HG02588 (cell line): ENCODE data around the gene RAB3C.

Source experiments
- ATAC-seq: cut with Tn5 transposase; IDR thresholded peaks from one replicate; pipeline ENCODE4 v1.9.1; 2021; ENCODE audit warnings: mild to moderate bottlenecking, moderate library complexity; ENCODE audit not compliant: unreplicated experiment

Gene RAB3C

GRCh38 chr5:58718269-58718978 is 135.5 kb downstream of the RAB3C start:
- ATAC-seq, result no peak

GRCh38 chr5:58722160-58722559 is 139.3 kb downstream of the RAB3C start:
- ATAC-seq, result no peak

- ATAC-seq, result no peak
These were observed 142.1 kb downstream of the RAB3C start for GRCh38 chr5:58724992-58725391.

DNA sequence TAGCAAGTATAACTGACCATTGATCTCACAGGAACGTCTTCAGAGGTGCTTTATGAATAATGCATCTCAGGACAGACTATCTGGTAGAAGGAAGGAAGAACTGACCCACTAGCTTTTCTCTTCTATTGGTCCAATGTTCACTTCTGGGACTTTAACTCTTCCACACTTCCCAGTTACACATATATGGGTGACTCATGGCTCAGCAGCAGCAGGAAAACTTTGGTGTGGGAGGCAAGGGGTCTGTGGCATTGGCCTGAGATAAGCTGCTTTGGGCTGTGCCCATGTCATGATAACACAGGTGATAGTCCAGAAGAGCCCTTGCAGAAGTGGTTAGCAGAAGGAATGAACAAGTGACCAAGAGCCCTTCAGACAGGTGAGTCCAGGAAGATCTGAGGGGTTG is 148.8 kb downstream of the RAB3C start:
- no peak for ATAC-seq

DNA sequence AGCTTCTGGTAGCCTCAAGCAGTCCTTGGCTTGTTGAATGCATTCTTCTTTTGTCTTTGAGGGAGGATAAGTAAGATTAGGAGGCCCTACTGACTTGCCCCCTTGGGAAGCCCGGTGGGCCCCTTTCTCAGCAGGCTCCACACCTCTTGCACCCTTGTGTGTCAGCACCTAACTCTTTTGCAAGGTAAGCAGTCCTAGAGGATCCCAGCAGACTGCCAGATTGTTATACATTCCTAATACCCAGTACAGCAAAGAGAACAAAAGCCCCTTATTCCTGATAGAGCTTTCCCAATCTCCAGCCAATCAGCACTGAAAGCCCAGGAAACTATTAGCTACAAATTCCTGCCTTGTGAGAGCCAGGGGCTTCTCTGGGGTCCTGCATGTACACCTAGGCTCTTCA is 152.8 kb downstream of the RAB3C start:
- no peak for ATAC-seq

- no peak for ATAC-seq
These were observed 153.3 kb downstream of the RAB3C start for GRCh38 chr5:58736214-58736613.

- no peak for ATAC-seq
These were observed 154.8 kb downstream of the RAB3C start for GRCh38 chr5:58737671-58738070.

GRCh38 chr5:58738336-58738735 is 155.5 kb downstream of the RAB3C start:
- ATAC-seq, result no peak

DNA sequence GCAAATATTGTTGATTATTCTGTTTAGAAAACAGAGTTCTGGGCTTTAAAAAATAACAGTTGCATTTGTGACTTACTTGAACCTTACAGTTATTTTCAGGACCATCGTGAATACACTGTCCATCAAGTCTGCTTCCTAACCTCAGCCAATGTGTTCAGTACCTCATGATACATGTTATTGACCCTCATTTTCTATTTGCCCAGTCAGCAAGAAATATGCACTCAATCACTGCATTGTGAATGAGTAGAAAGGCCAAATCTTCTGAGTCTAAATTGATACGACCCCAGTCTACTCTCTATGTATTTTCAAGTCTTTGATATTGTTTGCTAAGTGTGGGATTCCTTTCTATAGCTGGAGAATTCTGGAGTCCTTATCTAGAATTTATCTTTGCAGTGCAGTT is 156.2 kb downstream of the RAB3C start:
- ATAC-seq, result no peak

DNA sequence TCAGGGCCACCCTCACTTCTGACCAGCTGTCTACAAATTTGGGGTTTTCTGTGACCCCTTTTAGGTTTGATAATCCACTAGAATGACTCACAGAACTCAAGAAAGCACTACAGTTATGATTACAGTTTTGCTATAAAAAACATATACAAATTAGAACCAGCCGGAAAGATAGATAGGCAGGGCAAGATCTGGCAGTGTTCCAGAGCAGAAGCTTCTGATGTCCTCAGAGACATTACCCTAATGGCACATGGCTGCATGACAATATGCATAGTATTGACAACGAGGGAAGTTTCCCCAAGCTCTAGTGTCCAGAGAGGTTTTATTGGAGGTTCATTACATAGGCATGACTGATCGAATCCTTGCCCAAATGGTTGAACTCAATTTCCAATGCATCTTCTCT is 158.1 kb downstream of the RAB3C start:
- ATAC-seq, result no peak

GRCh38 chr5:58745350-58745749 is 162.5 kb downstream of the RAB3C start:
- ATAC-seq, result no peak

DNA sequence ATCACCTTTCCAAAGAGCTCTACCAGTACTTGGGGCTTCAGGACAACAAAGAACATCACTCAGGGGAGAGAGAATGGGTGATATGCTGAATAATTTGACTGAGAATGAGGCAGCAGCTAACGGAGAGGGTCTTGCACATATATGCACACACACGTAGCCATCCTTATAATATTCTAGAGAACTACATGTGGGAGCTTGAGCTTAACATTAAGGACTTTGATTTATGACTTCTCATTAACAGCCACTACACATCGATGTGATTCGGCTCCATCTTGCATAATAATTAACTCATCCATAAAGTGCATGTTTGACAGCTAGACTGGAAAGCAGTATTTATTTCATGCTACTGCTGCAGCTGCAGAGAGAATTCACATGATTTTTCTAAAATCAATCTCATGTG is 163.4 kb downstream of the RAB3C start:
- no peak for ATAC-seq

- no peak for ATAC-seq
These were observed 167.2 kb downstream of the RAB3C start for GRCh38 chr5:58750036-58750435.

DNA sequence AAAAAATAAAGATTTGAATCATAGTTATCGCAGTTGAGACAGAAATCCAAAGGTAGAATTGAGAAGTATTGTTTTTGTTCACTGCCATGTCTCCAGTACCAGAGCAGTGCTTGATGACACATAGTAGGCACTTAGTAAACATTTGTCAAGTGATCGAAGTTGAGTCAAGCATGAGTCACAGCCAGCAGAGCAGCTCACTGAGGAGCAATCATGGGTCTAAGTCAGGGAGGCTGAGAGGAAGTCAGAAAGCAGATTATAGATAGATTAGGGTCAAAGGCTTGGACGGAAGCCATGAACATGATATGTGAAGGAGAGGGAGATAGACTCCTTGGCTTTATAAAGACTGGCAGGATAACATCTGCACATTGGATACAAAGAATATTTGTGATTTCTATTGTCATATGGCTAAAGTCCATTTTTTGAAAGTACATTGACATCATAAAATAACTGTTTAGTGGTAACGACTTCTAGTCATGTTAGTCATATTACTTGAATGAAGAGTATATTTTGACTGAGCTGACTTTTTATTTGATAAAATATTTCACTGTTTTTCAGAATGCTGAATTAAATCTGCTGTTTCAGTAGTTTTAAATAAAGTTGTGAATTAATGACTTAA is 168.5 kb downstream of the RAB3C start:
- no peak for ATAC-seq

GRCh38 chr5:58752104-58752503 is 169.2 kb downstream of the RAB3C start:
- ATAC-seq, result no peak

DNA sequence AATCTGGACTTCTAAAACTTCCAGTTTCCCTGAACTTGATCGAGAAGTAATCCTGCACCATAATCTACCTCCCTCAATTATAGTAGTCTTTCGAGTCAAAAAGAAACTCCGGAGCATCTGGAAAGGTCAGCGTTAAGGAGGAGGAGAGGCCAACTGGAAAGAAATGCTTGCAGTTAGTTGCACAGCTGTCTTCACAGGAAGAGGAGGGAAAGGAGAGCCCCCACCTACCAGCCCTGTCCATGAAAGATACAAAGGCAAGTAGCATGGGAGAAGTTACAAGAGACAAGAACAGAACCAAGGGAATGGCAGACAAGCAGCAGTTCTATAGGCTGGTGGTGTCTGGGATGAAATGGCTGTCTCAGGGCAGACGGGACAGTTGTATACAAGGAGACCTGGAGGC is 170.6 kb downstream of the RAB3C start:
- no peak for ATAC-seq

DNA sequence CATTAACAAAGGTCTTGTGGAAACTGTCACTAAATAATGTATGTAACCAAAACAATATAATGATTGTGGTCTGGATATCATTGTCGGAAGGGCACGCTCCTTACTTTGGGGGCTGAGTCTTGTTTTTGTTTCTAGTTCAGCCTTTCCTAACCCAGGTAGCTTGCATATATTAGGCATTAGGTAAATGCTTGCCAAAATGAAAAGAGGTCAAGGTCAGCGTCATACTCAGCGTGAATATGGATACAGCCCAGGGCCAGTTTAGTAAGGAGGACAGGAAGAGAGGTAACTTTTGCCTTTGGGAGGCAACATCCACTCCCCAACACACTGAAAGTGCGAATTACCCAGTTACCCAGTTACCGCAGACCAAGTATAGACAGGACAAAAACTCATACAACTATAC is 171.4 kb downstream of the RAB3C start:
- ATAC-seq, result no peak

- no peak for ATAC-seq
These were observed 172.5 kb downstream of the RAB3C start for GRCh38 chr5:58755397-58755796.

- ATAC-seq, result peak; percentile 80
These were observed 176.9 kb downstream of the RAB3C start for GRCh38 chr5:58759745-58760144.

- no peak for ATAC-seq
These were observed 177.3 kb downstream of the RAB3C start for GRCh38 chr5:58760222-58760621.

- no peak for ATAC-seq
These were observed 178.5 kb downstream of the RAB3C start for GRCh38 chr5:58761407-58761806.

DNA sequence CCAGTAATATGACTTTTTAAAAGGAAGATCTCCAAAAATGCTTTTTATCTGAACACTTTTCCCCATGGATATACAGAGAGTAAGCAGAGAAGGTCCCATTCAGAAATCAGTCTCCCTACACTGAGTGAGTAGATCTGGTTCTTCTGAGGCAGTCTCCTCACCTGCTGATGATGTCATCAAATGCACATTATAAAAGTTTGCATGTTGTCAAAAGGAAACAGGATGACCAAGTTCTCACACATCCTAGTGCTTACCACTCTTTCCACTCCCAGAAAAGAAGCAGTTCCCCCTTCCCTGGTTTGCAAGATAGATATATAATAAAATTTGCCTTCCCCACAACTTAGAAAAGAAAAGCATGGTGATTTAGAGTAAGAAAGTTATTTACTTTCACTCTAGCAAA is 180.5 kb downstream of the RAB3C start:
- no peak for ATAC-seq

DNA sequence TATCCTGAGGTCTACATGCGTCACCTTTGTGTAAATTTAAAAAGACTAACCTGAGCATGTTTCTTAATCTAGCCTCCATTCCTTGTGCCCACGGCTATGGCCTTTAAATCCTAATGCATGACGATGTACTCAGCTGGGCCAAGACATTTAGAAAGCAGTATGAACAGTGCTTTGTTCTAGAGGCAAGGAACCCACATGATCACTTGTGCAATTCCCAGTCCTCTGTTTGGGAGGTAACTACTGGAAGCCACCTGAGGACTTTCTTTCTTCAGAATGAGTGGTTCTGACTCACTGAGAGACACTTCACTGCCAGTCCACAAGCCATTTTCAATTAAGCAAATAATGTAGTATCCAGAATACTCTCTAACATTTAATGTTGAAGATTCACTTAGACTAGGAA is 181.3 kb downstream of the RAB3C start:
- no peak for ATAC-seq
